ENCODE results near the gene SEMA6B. TPM values are rescaled to one million over a fixed set of nuclear protein-coding genes. Genes with fewer than 3 reads are reported as not detected.
"Not testable (repeated sequence)": the region's sequence is repeated elsewhere in the genome, so short reads cannot be mapped to it uniquely, and the experiment has no call there.

SEMA6B gene
- polyA plus RNA-seq, 1 donor (not counting 4 experiments of a cell fraction or from before 2014, with no cell fraction given) = 0.41 TPM

DNA sequence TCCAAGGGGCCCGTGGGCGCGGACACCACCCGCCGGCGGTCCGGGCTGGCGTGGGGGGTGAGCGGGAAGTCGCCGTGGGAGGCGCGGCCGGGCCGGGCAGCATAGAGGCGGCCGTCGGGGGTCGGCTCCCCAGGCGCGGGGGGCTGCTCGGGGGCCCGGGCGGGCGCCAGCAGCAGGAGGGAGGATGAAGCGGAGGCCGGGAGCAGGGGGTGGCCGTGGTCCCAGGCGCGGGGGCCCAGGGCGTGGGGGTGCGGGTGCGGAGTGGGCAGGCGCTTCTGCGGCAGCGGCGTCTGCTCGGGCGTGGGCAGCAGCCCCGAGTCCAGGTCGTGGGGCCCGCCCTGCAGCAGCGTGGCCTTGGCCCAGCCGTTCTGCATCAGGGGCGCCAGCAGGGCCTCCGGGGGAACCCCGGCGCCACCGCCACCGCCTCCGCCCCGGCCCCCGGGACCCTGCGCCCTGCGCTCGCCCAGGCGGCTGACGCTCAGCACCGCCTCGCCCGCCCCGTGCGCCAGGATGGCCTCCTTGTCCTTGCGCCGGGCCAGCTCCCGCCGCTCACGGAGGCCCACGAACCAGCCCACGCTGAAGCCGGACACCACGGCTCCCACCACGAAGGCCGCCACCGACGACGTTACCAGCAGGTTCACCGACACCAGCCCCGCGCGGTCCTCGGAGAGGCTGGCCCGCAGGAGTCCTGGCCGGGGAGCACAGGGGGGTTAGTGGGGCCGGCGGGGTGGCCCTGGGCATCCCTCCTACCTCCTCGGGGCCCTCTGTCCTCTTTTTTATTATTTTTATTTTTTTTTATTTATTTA, 15.4 kb downstream of the SEMA6B start:
- H3K4me1 ChIP-seq (ENCODE audit: control insufficient read depth, extremely low read depth, insufficient read depth, low read length) = peaks cover 7% of the 10 kb centered on the region
- no peaks in the 10 kb centered on the region for H3K79me2 ChIP-seq (ENCODE audit: control insufficient read depth, insufficient read depth, low read length)
- dilution Hi-C loops (cut with MboI; ENCODE audit: extremely low pct_ligation_motif_present, low sequenced_read_pairs) = no loop called here
- H3K4me2 ChIP-seq (ENCODE audit: control insufficient read depth, extremely low read depth, insufficient read depth, low read depth, low read length) = no peak overlapping the region
- H3K9me1 ChIP-seq (ENCODE audit: control insufficient read depth, extremely low read depth, insufficient read depth, low read length) = no peaks in the 10 kb centered on the region
- FAIRE-seq (no peak), DNase-seq (ENCODE audit: low read depth, low spot score) (no peak)
- no peaks in the 10 kb centered on the region for H3K36me3 ChIP-seq (ENCODE audit: control insufficient read depth in 2 of 2, extremely low read depth in 1 of 2, insufficient read depth in 2 of 2, low read length in 2 of 2)
- no peaks in the 10 kb centered on the region for H3K9me3 ChIP-seq (ENCODE audit: control insufficient read depth, low read depth, low read length)
- no peak overlapping the region for H2AFZ ChIP-seq (ENCODE audit: control insufficient read depth, low read length)
- TF ChIP-seq CTCF (optimal IDR thresholded peaks at IDR 0.05 in 1 of 3, IDR thresholded peaks at IDR 0.05 in 1 of 3, conservative IDR thresholded peaks at IDR 0.05 in 1 of 3; ENCODE audit: extremely low read depth in 1 of 3, insufficient read depth in 2 of 3, low read length in 3 of 3) (no peak), EZH2 (IDR thresholded peaks at IDR 0.05; ENCODE audit: low read length) (no peak)
- H4K20me1 ChIP-seq (ENCODE audit: control insufficient read depth, extremely low read depth, insufficient read depth, low read length) = no peaks in the 10 kb centered on the region
- no peak overlapping the region for H3K9ac ChIP-seq (ENCODE audit: control insufficient read depth, extremely low read depth, insufficient read depth, low read length)
- H3K4me3 ChIP-seq (ENCODE audit: control insufficient read depth in 2 of 3, extremely low read depth in 1 of 3, insufficient read depth in 2 of 3, low read depth in 1 of 3, low read length in 3 of 3) = no peak overlapping the region
- no peaks in the 10 kb centered on the region for H3K27me3 ChIP-seq (ENCODE audit: control insufficient read depth, extremely low read depth, insufficient read depth, low read length)
- H3K27ac ChIP-seq (ENCODE audit: control insufficient read depth, insufficient read depth, low read length) = no peak overlapping the region

DNA sequence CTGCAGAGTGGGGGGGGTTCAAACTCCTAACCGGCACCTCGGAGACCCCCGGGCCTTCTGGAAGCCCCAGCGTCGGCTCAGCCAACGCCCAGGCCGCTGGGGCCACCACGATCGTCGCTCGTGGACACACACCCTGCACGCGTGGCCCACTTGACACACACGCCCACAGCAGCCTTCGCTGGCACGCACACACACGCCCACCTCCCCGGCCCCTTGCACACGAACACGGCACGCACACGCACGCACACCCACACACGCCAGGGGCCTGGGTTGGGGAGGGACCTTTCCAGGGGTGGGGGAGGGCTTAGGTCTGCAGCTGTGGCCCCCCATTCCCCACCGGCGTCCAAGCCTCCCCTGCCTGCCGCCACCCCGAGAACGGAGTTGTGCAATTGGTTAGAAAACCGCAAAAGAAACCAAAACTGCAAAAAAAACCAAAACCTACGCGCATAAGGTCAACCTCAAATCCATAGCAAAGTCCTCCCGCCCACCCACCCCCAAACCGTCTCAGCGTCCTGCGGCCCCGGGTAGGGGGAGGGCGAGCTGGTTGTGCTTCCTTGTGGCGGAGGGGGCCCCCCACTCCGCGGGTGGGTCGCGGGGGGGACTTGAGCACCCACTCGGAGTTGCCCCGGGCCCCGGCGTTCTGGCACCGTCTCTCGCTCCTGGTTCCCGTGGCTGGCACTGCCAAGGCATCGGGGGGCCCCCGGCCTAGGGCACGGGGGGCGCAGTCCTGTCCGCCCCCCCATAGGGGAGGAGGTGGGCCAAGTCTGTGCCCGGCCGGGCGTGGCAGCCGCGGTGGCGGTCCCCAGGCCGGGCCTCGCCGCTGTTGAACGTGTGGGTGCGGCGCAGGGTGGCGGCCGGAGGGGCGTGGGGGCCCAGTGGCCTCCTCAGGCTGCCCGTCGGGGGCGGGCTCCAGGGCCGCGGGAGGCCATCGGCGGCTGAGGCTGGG, 16.3 kb downstream of the SEMA6B start:
- Histone ChIP-seq H3K9me1 (ENCODE audit: control insufficient read depth, extremely low read depth, insufficient read depth, low read length) (no peaks in the 10 kb centered on the region), H3K27ac (ENCODE audit: control insufficient read depth, insufficient read depth, low read length) (no peak overlapping the region), H3K36me3 (ENCODE audit: control insufficient read depth in 2 of 2, extremely low read depth in 1 of 2, insufficient read depth in 2 of 2, low read length in 2 of 2) (no peaks in the 10 kb centered on the region), H2AFZ (ENCODE audit: control insufficient read depth, low read length) (no peak overlapping the region), H3K4me1 (ENCODE audit: control insufficient read depth, extremely low read depth, insufficient read depth, low read length) (peaks cover 7% of the 10 kb centered on the region), H3K4me3 (ENCODE audit: control insufficient read depth in 2 of 3, extremely low read depth in 1 of 3, insufficient read depth in 2 of 3, low read depth in 1 of 3, low read length in 3 of 3) (no peak overlapping the region), H3K27me3 (ENCODE audit: control insufficient read depth, extremely low read depth, insufficient read depth, low read length) (no peaks in the 10 kb centered on the region), H3K9ac (ENCODE audit: control insufficient read depth, extremely low read depth, insufficient read depth, low read length) (no peak overlapping the region), H4K20me1 (ENCODE audit: control insufficient read depth, extremely low read depth, insufficient read depth, low read length) (no peaks in the 10 kb centered on the region), H3K79me2 (ENCODE audit: control insufficient read depth, insufficient read depth, low read length) (no peaks in the 10 kb centered on the region), H3K9me3 (ENCODE audit: control insufficient read depth, low read depth, low read length) (no peaks in the 10 kb centered on the region), H3K4me2 (ENCODE audit: control insufficient read depth, extremely low read depth, insufficient read depth, low read depth, low read length) (no peak overlapping the region)
- TF ChIP-seq EZH2 (IDR thresholded peaks at IDR 0.05; ENCODE audit: low read length) (no peak), CTCF (optimal IDR thresholded peaks at IDR 0.05 in 1 of 3, IDR thresholded peaks at IDR 0.05 in 1 of 3, conservative IDR thresholded peaks at IDR 0.05 in 1 of 3; ENCODE audit: extremely low read depth in 1 of 3, insufficient read depth in 2 of 3, low read length in 3 of 3) (no peak)
- FAIRE-seq = no peak
- dilution Hi-C loops (cut with MboI; ENCODE audit: extremely low pct_ligation_motif_present, low sequenced_read_pairs) = no loop called here
- DNase-seq (ENCODE audit: low read depth, low spot score) = no peak

DNA sequence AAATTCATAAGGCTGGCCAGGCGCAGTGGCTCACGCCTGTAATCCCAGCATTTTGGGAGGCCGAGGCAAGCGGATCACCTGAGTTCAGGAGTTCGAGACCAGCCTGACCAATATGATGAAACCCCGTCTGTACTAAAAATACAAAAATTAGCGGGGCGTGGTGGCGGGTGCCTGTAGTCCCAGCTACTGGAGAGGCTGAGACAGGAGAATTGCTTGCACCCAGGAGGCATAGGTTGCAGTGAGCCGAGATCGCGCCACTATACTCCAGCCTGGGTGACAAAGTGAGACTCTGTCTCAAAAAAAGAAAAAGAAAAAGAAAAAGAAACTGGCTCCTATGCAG, 17.7 kb downstream of the SEMA6B start:
- H3K4me1 ChIP-seq (ENCODE audit: control insufficient read depth, extremely low read depth, insufficient read depth, low read length); dilution Hi-C loops (cut with MboI; ENCODE audit: extremely low pct_ligation_motif_present, low sequenced_read_pairs); FAIRE-seq; H3K79me2 ChIP-seq (ENCODE audit: control insufficient read depth, insufficient read depth, low read length); H3K4me2 ChIP-seq (ENCODE audit: control insufficient read depth, extremely low read depth, insufficient read depth, low read depth, low read length); H3K9me3 ChIP-seq (ENCODE audit: control insufficient read depth, low read depth, low read length); H3K36me3 ChIP-seq (ENCODE audit: control insufficient read depth in 2 of 2, extremely low read depth in 1 of 2, insufficient read depth in 2 of 2, low read length in 2 of 2); H3K27ac ChIP-seq (ENCODE audit: control insufficient read depth, insufficient read depth, low read length); DNase-seq (ENCODE audit: low read depth, low spot score); H3K9me1 ChIP-seq (ENCODE audit: control insufficient read depth, extremely low read depth, insufficient read depth, low read length); H3K27me3 ChIP-seq (ENCODE audit: control insufficient read depth, extremely low read depth, insufficient read depth, low read length); H3K9ac ChIP-seq (ENCODE audit: control insufficient read depth, extremely low read depth, insufficient read depth, low read length); H4K20me1 ChIP-seq (ENCODE audit: control insufficient read depth, extremely low read depth, insufficient read depth, low read length); H3K4me3 ChIP-seq (ENCODE audit: control insufficient read depth in 2 of 3, extremely low read depth in 1 of 3, insufficient read depth in 2 of 3, low read depth in 1 of 3, low read length in 3 of 3); H2AFZ ChIP-seq (ENCODE audit: control insufficient read depth, low read length): not testable (repeated sequence)

All from keratinocyte (primary cell).